HCT116 (cell line): ENCODE results near the gene SART1. TPM values are rescaled to one million over a fixed set of nuclear protein-coding genes. Genes with fewer than 3 reads are reported as not detected.

Experiments used
- ATAC-seq: fragments of 200-7000 bp; cut with Tn5 transposase; 2 replicates; pipeline ENCODE4 v1.9.1; 2020; ENCODE audit warnings: mild to moderate bottlenecking, moderate library complexity
- BruUV-seq: library from RNA; stranded (reverse); fragments of 400-500 nt; replicated peaks from 2 replicates; lab custom pipeline; 2021; lab: Mats Ljungman, UMichigan
- CTCF ChIA-PET: fragments of 300-600 bp; sonication (Branson Sonifier 250); formaldehyde crosslinking; loops from one replicate; lab custom pipeline; 2021; ENCODE audit warnings: antibody characterized with exemption; lab: Charles Lee
- POLR2A ChIA-PET: fragments of 300-600, 350-600 bp; sonication (Branson Sonifier 250); formaldehyde crosslinking; loops from one replicate; lab custom pipeline; 2021; ENCODE audit warnings: antibody characterized with exemption; lab: Charles Lee
- RAD21 ChIA-PET, 2 experiments: fragments of 300-600 bp; sonication (Branson Sonifier 250); formaldehyde crosslinking; loops; one replicate each; lab custom pipeline; 2023; ENCODE audit warnings: low total read pairs in 2 of 2; ENCODE audit not compliant: uncharacterized antibody in 2 of 2, unreplicated experiment in 2 of 2, low non-redundant PET in 1 of 2; lab: Charles Lee
- DNase-seq: peaks from one replicate; pipeline ENCODE4 v3.0.0-alpha.2; 2010; ENCODE audit warnings: low read depth, low spot score
- H2AFZ ChIP-seq: fragments of 200-600 bp; shearing (Covaris generic), sonication (generic); 2 replicates; pipeline ENCODE4 v1.6.1; 2017; ENCODE audit warnings: low read depth, mixed run types, mixed read lengths, antibody characterized with exemption, low read length; ENCODE audit not compliant: poor library complexity, severe bottlenecking
- H3K27ac ChIP-seq: 2 replicates; pipeline ENCODE4 v1.5.1; 2012; ENCODE audit warnings: low read depth, low read length
- H3K27me3 ChIP-seq: fragments of 200-600 bp; sonication (generic); 2 replicates; pipeline ENCODE4 v1.6.1; 2016; ENCODE audit warnings: mixed run types, low read length, mixed read lengths; ENCODE audit not compliant: insufficient read depth
- H3K36me3 ChIP-seq, 2 experiments: fragments of 200-500 bp in 1 of 2; fragments of 200-600 bp in 1 of 2; sonication (Bioruptor generic) in 1 of 2; sonication (generic) in 1 of 2; 2 replicates each; pipeline versions ENCODE4 v1.5.1 to v1.6.1; 2014 to 2016; ENCODE audit warnings: low read length in 2 of 2, inconsistent platforms in 1 of 2, mixed read lengths in 1 of 2, mixed run types in 1 of 2; ENCODE audit not compliant: insufficient read depth in 2 of 2, control insufficient read depth in 1 of 2
- H3K4me1 ChIP-seq, 2 experiments: fragments of 200-600 bp in 1 of 2; sonication (generic) in 1 of 2; 2 replicates each; pipeline versions ENCODE4 v1.5.1 to v1.6.1; 2012 to 2017; ENCODE audit warnings: low read length in 2 of 2, inconsistent platforms in 1 of 2, mild to moderate bottlenecking in 1 of 2, mixed read lengths in 1 of 2, mixed run types in 1 of 2, moderate library complexity in 1 of 2; ENCODE audit not compliant: insufficient read depth in 2 of 2, control insufficient read depth in 1 of 2
- H3K4me2 ChIP-seq: fragments of 200-600 bp; sonication (generic); 2 replicates; pipeline ENCODE4 v1.6.1; 2017; ENCODE audit warnings: mixed run types, low read length, mixed read lengths
- H3K4me3 ChIP-seq, 2 experiments: fragments of 200-600 bp in 1 of 2; sonication (generic) in 1 of 2; replicated peaks in 1 of 2; 2 replicates each; pipeline ENCODE4 v1.5.1; 2011 to 2016; ENCODE audit warnings: low read length in 2 of 2, control low read depth in 1 of 2, low read depth in 1 of 2, mild to moderate bottlenecking in 1 of 2, mixed read lengths in 1 of 2, mixed run types in 1 of 2
- H3K79me2 ChIP-seq: fragments of 200-600 bp; sonication (generic); 2 replicates; pipeline ENCODE4 v1.6.1; 2017; ENCODE audit warnings: mild to moderate bottlenecking, mixed run types, low read length, moderate library complexity, mixed read lengths; ENCODE audit not compliant: insufficient read depth
- H3K9ac ChIP-seq: fragments of 200-600 bp; sonication (generic); 2 replicates; pipeline ENCODE4 v1.6.1; 2016; ENCODE audit warnings: low read length, mixed read lengths
- H3K9me2 ChIP-seq: fragments of 200-600 bp; sonication (generic), shearing (Covaris generic); 2 replicates; pipeline ENCODE4 v1.6.1; 2017; ENCODE audit warnings: mixed run types, mild to moderate bottlenecking, moderate library complexity; ENCODE audit not compliant: insufficient read depth
- H3K9me3 ChIP-seq, 2 experiments: fragments of 200-500 bp in 1 of 2; fragments of 200-600 bp in 1 of 2; sonication (Bioruptor generic) in 1 of 2; sonication (generic) in 1 of 2; 2 replicates each; pipeline ENCODE4 v1.6.1; 2014 to 2017; ENCODE audit warnings: low read length in 2 of 2, mixed read lengths in 2 of 2, inconsistent platforms in 1 of 2, low read depth in 1 of 2, mild to moderate bottlenecking in 1 of 2, mixed run types in 1 of 2, moderate library complexity in 1 of 2; ENCODE audit not compliant: control insufficient read depth in 1 of 2, insufficient read depth in 1 of 2
- H4K20me1 ChIP-seq: fragments of 200-600 bp; sonication (generic), shearing (Covaris generic); 2 replicates; pipeline ENCODE4 v1.6.1; 2017; ENCODE audit warnings: mixed run types, mild to moderate bottlenecking, moderate library complexity; ENCODE audit not compliant: insufficient read depth
- ELF1 ChIP-seq: IDR thresholded peaks from 2 replicates; pipeline ENCODE4 v1.6.1; 2012; ENCODE audit warnings: low read depth, borderline replicate concordance
- EZH2phosphoT487 ChIP-seq: fragments of 200-600 bp; IDR thresholded peaks from 2 replicates; pipeline ENCODE4 v1.6.1; 2018; ENCODE audit warnings: antibody characterized with exemption, borderline replicate concordance
- POLR2AphosphoS5 ChIP-seq: IDR thresholded peaks from 2 replicates; pipeline ENCODE4 v1.6.1; 2011; ENCODE audit warnings: mild to moderate bottlenecking, low read depth, low read length, moderate library complexity
- intact Hi-C: fragments of 100-400 bp; cut with micrococcal nuclease; formaldehyde crosslinking; loops from 2 replicates; pipeline ENCODE4 v1.10.0; 2022
- total RNA-seq: library from RNA; stranded (reverse); gene quantifications from one replicate; pipeline ENCODE4 v1.2.1, GENCODE V29; 2021; ENCODE audit not compliant: unreplicated experiment
- TF ChIP-seq, protein P1 (sequence below), 3 experiments: fragments of 200-600 bp in 1 of 3; sonication (generic) in 1 of 3; IDR thresholded peaks in 2 of 3; conservative IDR thresholded peaks in 1 of 3; 2 replicates each; pipeline ENCODE4 v1.5.1; 2012 to 2017; ENCODE audit warnings: low read depth in 2 of 3, low read length in 2 of 3, antibody characterized with exemption in 1 of 3, borderline replicate concordance in 1 of 3, control low read depth in 1 of 3, mild to moderate bottlenecking in 1 of 3, mixed read lengths in 1 of 3, mixed run types in 1 of 3, moderate library complexity in 1 of 3; ENCODE audit not compliant: insufficient read depth in 1 of 3

SART1 gene
- total RNA-seq, 1 experiment from 2014 or later = 47.9 TPM

DNA sequence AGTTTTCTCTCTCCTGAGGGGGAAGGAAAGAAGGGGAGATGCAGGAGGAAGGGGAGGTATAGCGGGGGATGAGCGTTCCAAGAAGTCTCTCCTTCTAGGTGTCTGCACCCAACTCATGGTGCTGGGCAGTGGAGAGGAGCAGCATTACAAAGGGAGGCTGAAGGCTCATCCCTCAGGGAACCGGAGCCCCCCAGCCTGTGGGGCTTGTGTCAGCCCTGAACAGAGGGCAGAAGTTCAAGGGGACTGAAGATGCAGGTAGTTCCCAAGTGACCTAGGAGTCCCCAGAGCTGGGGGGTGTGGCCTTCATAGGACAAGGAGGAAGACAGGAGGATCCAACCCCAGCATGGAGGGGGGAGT, 44.5 kb upstream of the SART1 start:
- Histone ChIP-seq H4K20me1 (no peaks in the 10 kb centered on the region), H3K4me2 (peak overlapping the region; percentile 96), H3K27ac (peak overlapping the region; percentile 95), H3K9ac (peak overlapping the region; percentile 99), H3K4me3 (peak overlapping the region; percentile 86 to 95), H3K36me3 (peaks cover 0 to 18% of the 10 kb centered on the region in 2 experiments; a peak in 1 of 4 replicates), H3K9me2 (no peaks in the 10 kb centered on the region), H3K27me3 (no peaks in the 10 kb centered on the region), H3K79me2 (peaks cover 47% of the 10 kb centered on the region), H3K4me1 (peaks cover 57 to 74% of the 10 kb centered on the region in 2 experiments), H2AFZ (no peak overlapping the region), H3K9me3 (no peaks in the 10 kb centered on the region)
- CTCF ChIA-PET = interaction anchor here (1.8 to 2.1 kb wide), 2 partner anchors 28 to 33 kb away, joined by 5 to 13 read pairs; partner anchors contain the start of gene FIBP
- POLR2A ChIA-PET = interaction anchor here (0.9 to 2.1 kb wide), 7 partner anchors 11 to 25 kb away, joined by 5 to 30 read pairs (median 8); partner anchors contain the start of genes CCDC85B and FOSL1
- no peak for DNase-seq
- RAD21 ChIA-PET = interaction anchor here in 1 of 2 experiments (1.0 kb wide), 1 partner anchor 26 kb away, joined by 3 read pairs; the partner anchor contains the start of gene CCDC85B
- intact Hi-C loops = no loop called here
- ATAC-seq = no peak
- no TSS peak for BruUV-seq
- TF ChIP-seq ELF1 (no peak), POLR2AphosphoS5 (peak; percentile 35; the same call in 1 of the 2 replicates)
- TF ChIP-seq, all 23 proteins: peak for 1

DNA sequence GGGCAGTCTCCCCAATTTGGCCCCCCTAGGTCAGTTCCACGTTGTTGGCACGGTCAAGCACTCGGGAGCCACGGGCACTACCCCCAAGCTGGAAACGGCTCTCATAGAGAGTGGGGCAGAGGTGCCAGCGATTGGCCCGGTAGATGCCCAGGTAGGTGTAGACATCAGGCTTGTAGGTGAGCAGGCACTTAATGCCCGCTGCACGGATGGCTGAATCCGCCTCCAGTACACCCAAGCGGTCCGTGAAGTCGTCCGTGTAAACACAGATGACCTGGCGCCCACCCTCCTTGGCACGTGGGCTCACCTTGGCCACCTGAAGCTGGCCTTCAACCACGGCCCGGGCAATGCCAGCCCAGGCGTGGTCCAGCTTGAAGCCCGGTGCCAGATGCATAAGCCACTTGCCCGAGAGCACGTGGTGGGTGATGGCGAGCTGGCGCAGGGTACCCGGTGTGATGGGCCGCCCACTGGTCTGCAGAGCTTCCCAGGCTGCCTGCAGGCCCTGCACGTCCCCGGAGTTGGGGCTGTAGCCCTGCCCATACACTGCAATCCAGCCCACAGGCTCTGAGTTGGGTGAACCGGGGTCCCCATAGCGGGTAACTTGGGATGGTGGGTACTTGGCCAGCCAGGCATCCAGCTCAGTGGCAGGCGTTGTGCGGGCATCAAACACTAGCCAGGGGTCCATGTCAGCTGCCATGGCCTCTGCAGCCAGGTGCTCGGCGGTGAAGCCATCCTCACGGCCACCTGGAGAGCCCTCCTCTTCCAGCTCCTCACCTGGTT, 43.9 kb upstream of the SART1 start:
- intact Hi-C loops = no loop called here
- no TSS peak for BruUV-seq

More for the DNA sequence above, 43.9 kb upstream of the SART1 start:
- H3K4me3 ChIP-seq = peak overlapping the region; percentile 86 to 95
- H3K36me3 ChIP-seq = peaks cover 3 to 22% of the 10 kb centered on the region in 2 experiments; a peak in 3 of 4 replicates
- H3K4me1 ChIP-seq = peaks cover 51 to 68% of the 10 kb centered on the region in 2 experiments
- RAD21 ChIA-PET = interaction anchor here in 1 of 2 experiments (0.6 to 1.0 kb wide), 2 partner anchors 16 to 27 kb away, joined by 3 read pairs; partner anchors contain the start of gene CCDC85B
- H2AFZ ChIP-seq = no peak overlapping the region
- ATAC-seq = no peak
- TF ChIP-seq, protein P1, sequence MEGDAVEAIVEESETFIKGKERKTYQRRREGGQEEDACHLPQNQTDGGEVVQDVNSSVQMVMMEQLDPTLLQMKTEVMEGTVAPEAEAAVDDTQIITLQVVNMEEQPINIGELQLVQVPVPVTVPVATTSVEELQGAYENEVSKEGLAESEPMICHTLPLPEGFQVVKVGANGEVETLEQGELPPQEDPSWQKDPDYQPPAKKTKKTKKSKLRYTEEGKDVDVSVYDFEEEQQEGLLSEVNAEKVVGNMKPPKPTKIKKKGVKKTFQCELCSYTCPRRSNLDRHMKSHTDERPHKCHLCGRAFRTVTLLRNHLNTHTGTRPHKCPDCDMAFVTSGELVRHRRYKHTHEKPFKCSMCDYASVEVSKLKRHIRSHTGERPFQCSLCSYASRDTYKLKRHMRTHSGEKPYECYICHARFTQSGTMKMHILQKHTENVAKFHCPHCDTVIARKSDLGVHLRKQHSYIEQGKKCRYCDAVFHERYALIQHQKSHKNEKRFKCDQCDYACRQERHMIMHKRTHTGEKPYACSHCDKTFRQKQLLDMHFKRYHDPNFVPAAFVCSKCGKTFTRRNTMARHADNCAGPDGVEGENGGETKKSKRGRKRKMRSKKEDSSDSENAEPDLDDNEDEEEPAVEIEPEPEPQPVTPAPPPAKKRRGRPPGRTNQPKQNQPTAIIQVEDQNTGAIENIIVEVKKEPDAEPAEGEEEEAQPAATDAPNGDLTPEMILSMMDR (IDR thresholded peaks at IDR 0.05 in 2 of 3, conservative IDR thresholded peaks at IDR 0.05 in 1 of 3; ENCODE audit: borderline replicate concordance in 1 of 3, insufficient read depth in 1 of 3, low read depth in 2 of 3, low read length in 2 of 3) = 0 out of 6 replicates have a peak, but pooled peaks of 1 of the 3 experiments have one; percentile 0
- TF ChIP-seq EZH2phosphoT487 = no peak
- TF ChIP-seq, all 23 proteins: peak for 1
- Histone ChIP-seq H3K27me3 (no peaks in the 10 kb centered on the region), H3K9me2 (no peaks in the 10 kb centered on the region), H3K9ac (peak overlapping the region; percentile 99), H3K27ac (peak overlapping the region; percentile 95), H3K4me2 (peak overlapping the region; percentile 96), H3K9me3 (no peaks in the 10 kb centered on the region), H4K20me1 (no peaks in the 10 kb centered on the region), H3K79me2 (peaks cover 47% of the 10 kb centered on the region)
- ChIA-PET POLR2A (interaction anchor here (0.9 to 2.0 kb wide), 7 partner anchors 12 to 29 kb away, joined by 5 to 30 read pairs (median 9); partner anchors contain the start of genes CCDC85B, FIBP and FOSL1), CTCF (interaction anchor here (0.6 to 1.8 kb wide), 3 partner anchors 30 to 58 kb away, joined by 3 to 5 read pairs (median 3); partner anchors contain the start of gene FIBP)
- no peak for DNase-seq
